Mesenteric fat pad (tissue), 1 donor: Measurements from ENCODE around the gene ADGRG3. TPM values are rescaled to one million over a fixed set of nuclear protein-coding genes. Genes with fewer than 3 reads are reported as not detected.
A peak's percentile ranks its signal among the peaks of the same experiment; 100 is the strongest.
"Not testable (repeated sequence)": the region's sequence is repeated elsewhere in the genome, so short reads cannot be mapped to it uniquely, and the experiment has no call there.

Experiments
- DNase-seq: peaks from one replicate; pipeline ENCODE4 v3.0.0-alpha.2; 2020; ENCODE audit warnings: low spot score
- total RNA-seq: library from RNA; stranded (reverse); fragmentation: NEBNext Ultra II Directional; extraction: Animal tissue kit (Norgen Biotek cat#: 25700); gene quantifications from one replicate; pipeline ENCODE4 v1.2.1, GENCODE V29; 2021
- donor health status: DM: yes; HTN: yes; CAD: no.

ADGRG3 gene
- total RNA-seq, 1 donor from 2014 or later: 13.3 TPM

DNA sequence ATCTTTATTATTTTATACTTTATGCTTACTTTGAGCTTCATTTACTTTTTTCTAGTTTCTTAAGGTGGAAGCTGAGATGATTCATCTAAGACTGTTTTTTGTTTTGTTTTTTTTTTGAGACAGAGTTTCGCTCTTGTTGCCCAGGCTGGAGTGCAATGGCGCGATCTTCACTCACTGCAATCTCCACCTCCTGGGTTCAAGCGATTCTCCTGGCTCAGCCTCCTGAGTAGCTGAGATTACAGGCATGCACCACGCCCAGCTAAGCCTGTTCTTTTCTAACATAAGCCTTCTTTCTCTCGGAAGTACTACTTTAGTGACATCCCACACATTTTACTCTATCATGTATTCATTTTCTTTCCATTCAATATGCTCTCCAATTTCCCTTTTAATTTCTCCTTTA is 44.5 kb downstream of the ADGRG3 start:
- DNase-seq: not testable (repeated sequence)

- DNase-seq: no peak
These were observed 45.5 kb downstream of the ADGRG3 start for GRCh38 chr16:57713596-57713995.

GRCh38 chr16:57714047-57714446 is 45.9 kb downstream of the ADGRG3 start:
- DNase-seq: no peak

GRCh38 chr16:57720142-57720575 is 52.1 kb downstream of the ADGRG3 start:
- no peak for DNase-seq

GRCh38 chr16:57721356-57722209 is 53.5 kb downstream of the ADGRG3 start:
- no peak for DNase-seq

GRCh38 chr16:57722210-57722499 is 54.0 kb downstream of the ADGRG3 start:
- DNase-seq: no peak

DNA sequence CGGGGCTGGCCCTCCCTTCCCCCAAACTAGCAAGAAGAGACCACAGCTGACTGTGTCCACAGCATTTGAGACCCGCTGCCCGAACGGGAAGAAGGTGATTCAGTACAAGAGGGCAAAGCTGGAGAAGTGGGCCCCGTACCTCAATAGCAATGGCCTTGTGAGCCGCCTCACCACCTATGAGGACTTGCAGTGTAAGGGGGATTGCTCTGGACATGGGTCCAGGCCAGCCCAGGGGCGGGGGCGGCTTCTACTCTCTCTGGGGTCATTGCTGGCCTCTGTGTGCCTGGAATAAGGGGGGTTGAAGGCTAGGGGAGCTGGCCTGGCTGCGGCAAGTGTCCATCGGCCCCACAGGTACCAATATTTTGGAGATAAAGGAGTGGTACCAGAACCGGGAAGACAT is 54.5 kb downstream of the ADGRG3 start:
- DNase-seq: no peak

DNA sequence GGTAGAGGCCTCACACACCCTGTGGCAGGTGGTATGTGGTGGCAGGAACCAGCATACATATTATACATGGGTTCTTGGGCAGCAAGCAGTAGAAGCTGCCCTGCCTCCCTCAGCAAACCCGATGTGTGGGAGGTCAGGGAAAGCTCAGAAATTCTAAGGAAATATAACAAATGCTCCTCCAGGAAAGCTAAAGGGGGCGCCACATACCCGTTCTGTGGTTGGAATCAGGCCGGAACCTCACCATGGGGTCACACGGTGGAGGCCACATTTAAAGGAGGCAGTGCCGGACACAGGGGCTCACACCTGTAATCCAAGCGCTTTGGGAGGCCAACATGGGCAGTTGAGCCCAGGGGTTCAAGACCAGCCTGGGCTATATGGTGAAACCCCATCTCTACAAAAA is 55.1 kb downstream of the ADGRG3 start:
- no peak for DNase-seq

GRCh38 chr16:57724531-57724930 is 56.4 kb downstream of the ADGRG3 start:
- no peak for DNase-seq

GRCh38 chr16:57725151-57725550 is 57.0 kb downstream of the ADGRG3 start:
- no peak for DNase-seq

GRCh38 chr16:57725554-57725953 is 57.4 kb downstream of the ADGRG3 start:
- DNase-seq: no peak

DNA sequence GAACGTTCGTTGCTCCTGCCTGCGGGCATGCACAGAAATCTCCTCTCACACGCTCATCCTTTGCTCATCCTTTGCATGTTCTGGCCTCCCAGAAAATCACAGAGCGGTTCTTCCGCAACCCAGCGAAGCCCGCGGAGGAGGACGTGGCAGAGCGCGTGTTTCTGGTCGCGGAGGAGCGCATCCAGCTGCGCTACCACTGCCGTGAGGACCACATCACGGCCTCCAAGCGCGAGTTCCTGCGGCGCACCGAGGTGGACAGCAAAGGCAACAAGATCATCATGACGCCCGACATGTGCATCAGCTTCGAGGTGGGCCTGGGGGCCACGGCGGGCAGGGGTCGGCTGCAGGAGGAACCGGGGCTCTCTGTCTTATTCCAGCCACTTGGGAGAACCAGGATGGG is 57.9 kb downstream of the ADGRG3 start:
- no peak for DNase-seq

DNA sequence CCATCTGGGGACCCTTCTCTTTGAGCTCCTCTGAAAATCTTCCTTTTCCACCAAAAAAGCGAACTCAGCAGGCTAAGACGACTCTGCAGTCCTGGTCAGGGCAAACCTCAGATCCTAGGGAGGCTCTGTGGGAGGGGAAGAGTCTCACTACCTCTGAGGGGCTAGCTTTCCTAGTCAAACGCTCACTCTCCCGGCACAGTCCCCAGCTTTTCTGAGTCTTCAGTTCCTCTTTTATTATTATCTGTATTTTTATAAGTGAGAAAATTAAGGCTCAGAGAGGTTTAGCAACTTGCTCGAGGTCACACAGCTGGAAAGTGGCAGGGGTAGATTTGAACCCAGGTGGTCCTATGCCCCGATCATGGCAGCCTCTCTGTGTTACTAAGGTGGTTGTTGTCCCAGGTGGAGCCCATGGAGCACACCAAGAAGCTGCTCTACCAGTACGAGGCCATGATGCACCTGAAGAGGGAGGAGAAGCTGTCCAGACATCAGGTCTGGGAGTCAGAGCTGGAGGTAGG is 58.4 kb downstream of the ADGRG3 start:
- no peak for DNase-seq

GRCh38 chr16:57727610-57728009 is 59.5 kb downstream of the ADGRG3 start:
- no peak for DNase-seq

DNA sequence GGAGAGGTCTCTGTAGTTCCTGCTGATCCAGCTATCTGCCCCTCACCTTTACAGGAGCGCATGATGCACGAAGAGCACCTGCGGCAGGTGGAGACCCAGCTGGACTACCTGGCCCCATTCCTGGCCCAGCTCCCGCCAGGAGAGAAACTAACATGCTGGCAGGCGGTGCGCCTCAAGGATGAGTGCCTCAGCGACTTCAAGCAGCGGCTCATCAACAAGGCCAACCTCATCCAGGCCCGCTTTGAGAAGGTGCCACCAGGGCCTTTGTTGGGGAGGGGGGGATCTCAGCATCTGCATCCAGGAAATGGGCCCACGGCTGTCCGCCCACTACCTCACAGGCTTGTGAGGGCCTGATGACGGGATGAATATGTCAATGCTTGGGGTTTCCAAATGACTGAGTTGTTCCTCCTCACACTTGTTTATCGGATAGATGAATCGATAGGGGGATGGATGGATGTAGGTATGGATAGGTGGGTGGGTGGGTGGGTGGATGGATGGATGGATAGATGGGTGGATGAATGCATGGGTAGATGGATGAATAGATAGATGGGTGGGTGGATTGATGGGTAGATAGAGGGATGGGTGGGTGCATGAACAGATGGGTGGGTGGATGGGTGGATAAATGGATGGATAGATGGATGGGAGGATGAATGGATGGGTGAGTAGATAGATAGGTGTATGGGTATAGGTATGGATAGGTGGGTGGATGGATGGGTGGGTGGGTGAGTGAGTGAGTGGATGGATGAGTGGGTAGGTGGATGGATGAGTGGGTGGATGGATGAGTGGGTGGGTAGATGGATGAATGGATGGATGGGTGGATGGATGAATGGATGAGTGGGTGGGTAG is 60.5 kb downstream of the ADGRG3 start:
- no peak for DNase-seq

GRCh38 chr16:57729182-57729484 is 61.0 kb downstream of the ADGRG3 start:
- no peak for DNase-seq

DNA sequence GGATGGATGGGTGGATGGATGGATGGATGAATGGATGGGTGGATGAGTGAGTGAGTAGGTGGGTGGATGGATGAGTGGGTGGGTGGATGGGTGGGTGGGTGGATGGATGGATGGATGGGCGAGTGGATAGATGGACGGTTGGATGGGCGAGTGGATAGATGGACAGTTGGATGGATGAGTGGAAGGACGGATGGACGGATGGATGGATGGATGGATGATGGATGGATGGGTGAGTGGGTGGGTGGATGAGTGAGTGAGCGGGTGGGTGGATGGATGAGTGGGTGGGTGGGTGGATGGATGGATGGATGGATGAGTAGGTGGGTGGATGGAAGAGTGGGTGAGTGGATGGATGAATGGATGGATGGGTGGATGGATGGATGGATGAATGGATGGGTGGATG is 61.7 kb downstream of the ADGRG3 start:
- DNase-seq: not testable (repeated sequence)

DNA sequence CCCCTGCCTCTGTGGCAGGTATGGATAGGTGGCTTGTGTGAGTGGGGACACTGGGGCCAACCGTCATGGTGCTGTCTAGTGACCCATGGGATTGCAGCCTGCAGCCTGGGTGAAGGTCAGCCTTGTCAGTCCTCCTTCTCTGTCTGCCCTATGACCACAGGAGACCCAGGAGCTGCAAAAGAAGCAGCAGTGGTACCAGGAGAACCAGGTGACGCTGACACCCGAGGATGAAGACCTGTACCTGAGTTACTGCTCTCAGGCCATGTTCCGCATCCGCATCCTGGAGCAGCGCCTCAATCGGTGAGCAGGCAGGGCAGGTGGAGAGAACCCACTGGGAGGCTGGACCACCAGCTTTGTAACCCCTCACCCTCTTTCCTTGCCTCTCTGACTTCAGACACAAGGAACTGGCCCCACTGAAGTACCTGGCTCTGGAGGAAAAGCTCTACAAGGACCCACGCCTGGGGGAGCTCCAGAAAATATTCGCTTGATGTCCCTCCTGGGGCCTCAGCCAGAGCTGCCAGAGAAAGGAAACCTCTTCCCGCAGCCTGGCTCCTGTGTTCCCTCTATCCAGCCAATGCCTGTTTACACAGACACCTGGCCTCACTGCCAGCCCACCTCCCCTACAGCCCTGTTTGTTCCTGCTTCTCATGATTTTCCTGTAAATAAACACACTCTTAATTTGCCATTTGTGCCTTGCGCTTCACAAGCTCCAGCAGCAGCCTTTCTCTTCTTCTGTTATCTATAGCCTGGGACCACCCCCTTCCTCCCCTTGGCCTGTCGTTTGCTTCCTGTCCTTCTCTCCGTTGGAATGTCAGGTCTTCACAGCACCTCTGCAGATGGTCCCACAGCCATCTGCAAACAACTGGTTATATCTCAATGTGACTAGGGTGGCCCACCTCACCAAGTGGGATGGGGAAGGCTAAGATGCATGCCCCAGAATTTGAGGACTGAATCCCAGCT is 62.9 kb downstream of the ADGRG3 start:
- DNase-seq: peak; percentile 75

DNA sequence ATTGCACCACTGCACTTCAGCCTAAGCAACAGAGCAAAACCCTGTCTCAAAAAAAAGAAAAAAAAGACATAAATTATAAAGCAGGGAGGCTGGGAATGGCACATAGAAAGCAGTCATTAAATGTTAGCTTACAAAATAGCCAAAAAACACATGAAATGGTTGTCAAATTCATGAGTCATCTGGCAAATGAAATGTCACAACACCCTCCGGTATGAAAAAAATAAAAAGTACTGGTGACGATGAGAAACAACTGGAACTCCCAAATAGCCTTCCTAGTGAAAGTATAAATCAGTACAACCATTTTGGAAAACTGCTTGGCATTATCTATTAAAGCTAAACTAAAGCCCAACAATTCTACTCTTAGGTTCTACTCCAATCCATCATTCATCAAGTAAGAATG is 63.9 kb downstream of the ADGRG3 start:
- DNase-seq: no peak

DNA sequence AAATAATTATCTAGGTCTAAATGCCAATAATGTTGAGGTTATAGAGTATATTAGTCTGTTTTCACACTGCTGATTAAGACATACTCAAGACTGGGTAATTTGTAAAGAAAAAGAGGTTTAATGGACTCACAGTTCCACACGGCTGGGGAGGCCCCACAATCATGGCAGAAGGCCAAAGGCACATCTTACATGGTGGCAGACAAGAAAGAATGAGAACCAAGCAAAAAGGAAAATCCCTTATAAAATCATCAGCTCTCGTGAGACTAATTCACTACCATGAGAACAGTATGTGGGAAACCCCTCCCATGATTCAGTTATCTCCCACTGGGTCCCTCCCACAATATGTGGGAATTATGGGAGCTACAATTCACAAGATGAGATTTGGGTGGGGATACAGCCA is 64.6 kb downstream of the ADGRG3 start:
- peak; percentile 37 for DNase-seq

GRCh38 chr16:57734308-57734924 is 66.3 kb downstream of the ADGRG3 start:
- DNase-seq: peak; percentile 43
